Effector CD4-positive, alpha-beta T cell (primary cell): Measurements from ENCODE around the gene ALB.

ENCODE experiments used
- DNase-seq: peaks from one replicate; pipeline ENCODE4 v3.0.0-alpha.2; 2020

Gene ALB

GRCh38 chr4:73452953-73453700, 49.0 kb downstream of the ALB start:
- DNase-seq, result no peak

GRCh38 chr4:73453701-73454005, 49.6 kb downstream of the ALB start:
- no peak for DNase-seq

GRCh38 chr4:73454920-73455319, 50.8 kb downstream of the ALB start:
- no peak for DNase-seq

GRCh38 chr4:73456177-73457022, 52.3 kb downstream of the ALB start:
- no peak for DNase-seq

- no peak for DNase-seq
These were observed 54.3 kb downstream of the ALB start for GRCh38 chr4:73458184-73459047.

GRCh38 chr4:73459048-73459421, 54.9 kb downstream of the ALB start:
- no peak for DNase-seq

- no peak for DNase-seq
These were observed 56.9 kb downstream of the ALB start for GRCh38 chr4:73460913-73461522.

- no peak for DNase-seq
These were observed 64.1 kb downstream of the ALB start for GRCh38 chr4:73468170-73468569.

- no peak for DNase-seq
These were observed 66.6 kb downstream of the ALB start for GRCh38 chr4:73470728-73471127.
